GM21390 (cell line): ENCODE measurements around the gene C15orf61.
A peak's percentile ranks its signal among the peaks of the same experiment; 100 is the strongest.

Source experiments
- ATAC-seq: cut with Tn5 transposase; IDR thresholded peaks from one replicate; pipeline ENCODE4 v1.9.1; 2021; ENCODE audit not compliant: unreplicated experiment

Gene C15orf61

GRCh38 chr15:67521029-67521782 lies at the start of gene C15orf61:
Gene C15orf61, plus strand, starts transcription at chr15:67521131. Its CDS starts 118 bp downstream, at chr15:67521249.
- peak; percentile 72 for ATAC-seq

GRCh38 chr15:67472957-67473356 lies 48.0 kb upstream of the C15orf61 start:
- no peak for ATAC-seq

GRCh38 chr15:67474405-67475110 lies 46.4 kb upstream of the C15orf61 start:
- no peak for ATAC-seq

GRCh38 chr15:67479781-67480505 lies 41.0 kb upstream of the C15orf61 start:
- ATAC-seq, result no peak

- ATAC-seq, result no peak
These were observed 40.2 kb upstream of the C15orf61 start for GRCh38 chr15:67480741-67481140.

GRCh38 chr15:67481680-67482079 lies 39.3 kb upstream of the C15orf61 start:
- no peak for ATAC-seq

- no peak for ATAC-seq
These were observed 25.3 kb upstream of the C15orf61 start for GRCh38 chr15:67495585-67495984.

GRCh38 chr15:67501177-67501835 lies 19.6 kb upstream of the C15orf61 start:
- ATAC-seq, result no peak

GRCh38 chr15:67501836-67502461 lies 19.0 kb upstream of the C15orf61 start:
- ATAC-seq, result no peak

- ATAC-seq, result no peak
These were observed 16.9 kb upstream of the C15orf61 start for GRCh38 chr15:67504056-67504455.

GRCh38 chr15:67504796-67505195 lies 16.1 kb upstream of the C15orf61 start:
- no peak for ATAC-seq

GRCh38 chr15:67505675-67506572 lies 15.0 kb upstream of the C15orf61 start:
- no peak for ATAC-seq

- no peak for ATAC-seq
These were observed 13.9 kb upstream of the C15orf61 start for GRCh38 chr15:67506775-67507747.

GRCh38 chr15:67508407-67508806 lies 12.5 kb upstream of the C15orf61 start:
- ATAC-seq, result no peak

GRCh38 chr15:67509918-67510317 lies 11.0 kb upstream of the C15orf61 start:
- ATAC-seq, result no peak

GRCh38 chr15:67510597-67511190 lies 10.2 kb upstream of the C15orf61 start:
- ATAC-seq, result no peak

GRCh38 chr15:67511606-67512005 lies 9.3 kb upstream of the C15orf61 start:
- ATAC-seq, result no peak

GRCh38 chr15:67512140-67512539 lies 8.8 kb upstream of the C15orf61 start:
- no peak for ATAC-seq
